NCI-H1092 treated with DMSO at 0.1 percent for 48 hours (cell line): ENCODE data around the gene STX8.
"Not testable (repeated sequence)": the region's sequence is repeated elsewhere in the genome, so short reads cannot be mapped to it uniquely, and the experiment has no call there.

ENCODE experiments used
- DNase-seq: peaks from one replicate; lab custom pipeline; 2025; lab: John Stamatoyannopoulos, UW

STX8 gene

GRCh38 chr17:9389111-9389527 lies 186.5 kb downstream of the STX8 start:
- DNase-seq: no peak

GRCh38 chr17:9386401-9386800 lies 189.2 kb downstream of the STX8 start:
- no peak for DNase-seq

DNA sequence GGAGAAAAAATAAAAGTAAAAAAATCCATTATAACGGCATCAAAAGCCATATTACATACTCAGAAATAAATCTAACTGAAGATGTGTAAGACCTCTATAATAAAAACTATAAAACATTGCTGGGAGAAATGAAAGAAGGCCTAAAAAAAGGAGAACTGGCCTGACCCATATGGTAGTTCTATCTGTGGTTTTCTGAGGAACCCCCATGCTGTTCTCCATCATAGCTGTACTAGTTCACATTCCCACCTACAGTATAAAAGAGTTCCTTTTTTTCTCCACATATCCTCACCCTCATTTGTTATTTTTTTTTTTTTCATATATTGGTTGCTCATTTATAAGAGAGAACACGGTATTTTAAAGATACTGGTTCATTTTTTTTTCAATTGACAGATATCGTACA lies 191.8 kb downstream of the STX8 start:
- DNase-seq: no peak

- no peak for DNase-seq
These were observed 193.0 kb downstream of the STX8 start for GRCh38 chr17:9382626-9383025.

DNA sequence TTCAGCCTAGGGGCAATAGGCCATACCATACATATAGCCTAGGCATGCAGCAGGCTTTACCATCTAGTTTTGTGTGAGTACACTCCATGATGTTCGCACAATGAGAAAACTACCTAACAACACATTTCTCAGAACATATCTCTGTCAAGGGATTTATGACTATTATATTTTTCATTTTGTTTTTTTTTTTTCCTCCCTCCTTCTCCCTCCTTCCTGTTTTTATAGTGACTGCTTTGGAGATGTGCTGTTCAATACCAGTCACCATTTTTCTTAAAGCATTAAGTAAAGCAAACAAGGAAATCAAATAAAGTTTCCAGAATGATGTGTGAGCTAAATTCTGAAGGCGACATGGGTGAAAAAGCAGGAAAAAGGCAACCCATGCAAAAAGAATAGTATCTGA lies 194.6 kb downstream of the STX8 start:
- DNase-seq: no peak

- no peak for DNase-seq
These were observed 195.3 kb downstream of the STX8 start for GRCh38 chr17:9380361-9380760.

- not testable (repeated sequence) for DNase-seq
These were observed 199.4 kb downstream of the STX8 start for GRCh38 chr17:9376177-9376576.

GRCh38 chr17:9371019-9371418 lies 204.6 kb downstream of the STX8 start:
- peak; percentile 82 for DNase-seq

GRCh38 chr17:9370467-9370866 lies 205.2 kb downstream of the STX8 start:
- peak; percentile 51 for DNase-seq

- no peak for DNase-seq
These were observed 207.0 kb downstream of the STX8 start for GRCh38 chr17:9368631-9369030.

DNA sequence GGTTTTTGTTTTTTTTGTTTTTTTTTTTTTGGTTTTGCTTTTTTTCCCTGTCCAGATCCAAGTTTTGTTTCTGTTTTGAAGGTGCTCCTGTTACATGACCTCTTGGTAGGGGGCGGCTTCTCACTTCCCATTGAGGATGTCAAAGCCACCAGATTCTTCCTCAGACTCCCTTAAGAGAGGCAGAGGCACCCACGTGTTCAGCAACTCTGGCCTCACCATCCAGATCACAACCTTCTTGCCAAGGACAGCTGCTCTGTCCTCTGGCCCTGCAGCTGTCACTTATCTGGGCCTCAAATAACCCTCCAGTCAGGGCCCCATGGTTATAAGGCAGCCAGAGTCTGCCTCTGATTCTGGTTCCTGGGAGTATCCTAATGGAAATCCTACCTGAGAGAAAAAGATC lies 208.5 kb downstream of the STX8 start:
- DNase-seq: no peak

DNA sequence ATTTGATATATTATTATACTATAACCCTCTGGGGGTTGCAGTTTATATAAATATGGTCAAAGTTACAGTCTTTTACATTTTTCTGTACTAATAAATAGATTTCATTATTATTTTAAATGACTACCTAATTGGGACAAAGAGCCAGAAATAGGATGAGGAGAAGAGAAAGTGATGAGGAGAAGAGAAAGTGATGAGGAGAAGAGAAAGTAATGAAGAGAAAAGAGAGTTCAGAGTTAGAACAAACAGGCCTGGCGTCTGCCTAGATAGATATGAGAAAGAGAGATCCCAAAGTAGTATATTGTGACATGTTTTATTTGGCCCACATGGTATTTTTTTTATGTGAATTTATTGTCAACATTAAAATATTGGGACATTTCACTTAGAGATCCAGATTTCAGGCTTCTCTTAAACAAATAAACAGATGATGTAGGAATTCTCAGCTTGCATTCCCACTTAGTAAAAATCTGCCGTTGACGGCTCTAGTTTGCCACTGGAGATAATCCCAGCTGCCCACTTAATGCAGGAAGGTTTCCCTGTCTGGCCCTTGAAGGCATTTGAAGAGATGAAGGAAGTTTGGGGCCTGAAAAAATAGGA lies 210.7 kb downstream of the STX8 start:
- DNase-seq: no peak

- no peak for DNase-seq
These were observed 211.9 kb downstream of the STX8 start for GRCh38 chr17:9363440-9364350.

DNA sequence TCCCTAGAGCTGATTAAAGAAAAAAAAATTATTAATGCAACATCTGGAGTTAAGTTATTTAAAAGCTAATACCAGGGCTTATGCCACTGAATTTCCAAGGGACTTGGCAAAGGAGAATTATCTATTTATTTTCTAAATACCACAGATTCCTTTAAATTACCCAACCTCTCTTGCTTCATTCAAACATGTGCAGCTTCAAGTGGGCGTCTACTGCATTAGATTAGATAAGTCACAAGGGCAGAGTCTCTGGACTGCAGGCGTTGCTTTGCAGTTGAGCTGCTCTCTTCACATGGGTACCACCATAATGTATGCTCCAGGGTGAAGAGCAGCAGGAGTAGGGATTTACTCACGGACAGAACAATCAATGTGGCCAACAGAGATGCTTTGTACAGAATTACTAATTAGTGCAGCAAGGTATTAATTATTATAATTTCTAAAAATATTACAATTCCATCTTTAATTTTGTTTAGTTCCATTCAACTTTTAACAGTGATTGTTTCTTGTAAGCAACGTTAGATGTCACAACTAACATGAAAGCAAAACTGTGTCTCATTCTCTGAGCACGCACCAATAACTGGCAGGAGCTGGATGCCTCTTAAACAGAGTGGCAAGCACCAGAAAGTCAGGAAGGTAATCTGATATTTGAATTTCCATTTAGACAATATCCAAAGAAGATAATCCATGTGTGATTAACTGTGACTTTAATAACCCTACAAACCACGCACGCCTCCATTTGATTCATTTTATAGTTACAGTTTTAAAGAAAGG lies 214.2 kb downstream of the STX8 start:
- DNase-seq: no peak

DNA sequence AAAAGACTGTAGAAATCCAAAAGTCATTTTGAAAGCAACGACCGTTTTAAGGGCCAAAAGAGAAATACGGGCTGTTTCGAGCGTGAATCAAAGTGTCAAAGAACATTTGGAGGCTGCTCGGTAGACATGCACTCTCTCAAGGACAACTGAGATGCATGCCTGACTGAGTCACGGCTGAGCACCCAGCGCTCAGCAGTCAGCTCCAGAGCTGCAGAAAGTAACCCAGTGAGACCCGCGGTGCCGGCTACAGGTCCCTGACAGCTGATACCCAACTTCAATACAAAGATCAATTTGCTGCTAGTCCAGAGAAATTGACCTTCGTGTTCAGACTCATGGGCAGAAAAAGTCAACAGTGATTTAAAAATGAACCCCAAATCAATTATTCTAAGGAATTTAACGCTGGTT lies 214.9 kb downstream of the STX8 start:
- DNase-seq: no peak

DNA sequence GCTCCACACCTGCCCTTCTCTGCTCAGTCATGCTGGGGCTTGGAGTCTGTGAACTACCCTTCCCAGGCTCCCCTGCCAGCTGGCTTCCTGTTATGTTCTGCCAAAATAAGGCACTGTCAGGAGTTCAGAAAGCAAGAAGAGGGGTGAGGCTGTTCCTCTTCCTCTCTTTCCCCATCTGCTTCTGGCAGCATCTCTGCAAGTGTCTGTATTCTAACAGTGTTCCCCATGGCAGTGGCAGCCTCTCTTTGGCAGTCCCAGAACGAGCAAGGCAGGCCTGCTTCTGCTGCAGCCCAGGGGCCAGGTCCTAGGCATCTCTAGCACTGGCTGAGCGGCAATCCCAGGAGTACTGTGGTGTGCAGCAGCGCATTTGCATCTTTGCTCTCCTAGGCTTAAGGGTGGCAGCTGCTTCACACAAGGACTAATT lies 219.1 kb downstream of the STX8 start:
- DNase-seq: no peak

GRCh38 chr17:9355846-9356245 lies 219.8 kb downstream of the STX8 start:
- no peak for DNase-seq

DNA sequence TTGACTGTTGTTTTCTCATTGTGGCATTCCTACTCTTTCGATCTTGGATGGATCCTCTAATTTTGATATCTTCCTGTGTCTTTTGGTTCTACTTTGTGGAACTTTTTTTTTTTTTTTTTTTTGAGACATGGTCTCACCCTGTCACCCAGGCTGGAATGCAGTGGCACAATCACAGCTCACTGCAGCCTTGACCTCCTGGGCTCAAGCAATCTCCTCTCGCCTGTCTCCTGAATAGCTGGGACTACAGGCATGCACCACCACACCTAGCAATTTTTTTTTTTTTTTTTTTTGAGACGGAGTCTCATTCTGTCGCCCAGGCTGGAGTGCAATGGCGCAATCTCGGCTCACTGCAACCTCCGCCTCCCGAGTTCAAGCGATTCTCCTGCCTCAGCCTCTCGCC lies 220.4 kb downstream of the STX8 start:
- DNase-seq: not testable (repeated sequence)

DNA sequence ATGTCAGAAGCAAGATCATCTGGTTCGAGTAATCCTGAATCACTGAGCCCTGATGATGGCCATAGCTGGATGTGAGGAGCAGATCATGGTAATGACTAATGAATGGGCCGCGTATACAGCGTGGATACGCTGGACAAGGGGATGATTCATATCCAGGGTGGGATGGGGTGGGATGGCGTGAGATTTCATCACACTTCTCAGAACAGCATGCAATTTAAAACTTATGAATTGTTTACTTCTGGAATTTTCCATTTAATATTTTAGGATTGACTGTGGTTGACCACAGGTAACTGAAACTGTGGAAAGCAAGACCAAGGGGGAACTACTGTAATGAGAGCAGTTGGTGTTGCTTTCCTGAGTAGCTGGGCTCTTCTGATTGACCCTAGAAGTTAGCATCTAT lies 225.5 kb downstream of the STX8 start:
- DNase-seq: no peak

DNA sequence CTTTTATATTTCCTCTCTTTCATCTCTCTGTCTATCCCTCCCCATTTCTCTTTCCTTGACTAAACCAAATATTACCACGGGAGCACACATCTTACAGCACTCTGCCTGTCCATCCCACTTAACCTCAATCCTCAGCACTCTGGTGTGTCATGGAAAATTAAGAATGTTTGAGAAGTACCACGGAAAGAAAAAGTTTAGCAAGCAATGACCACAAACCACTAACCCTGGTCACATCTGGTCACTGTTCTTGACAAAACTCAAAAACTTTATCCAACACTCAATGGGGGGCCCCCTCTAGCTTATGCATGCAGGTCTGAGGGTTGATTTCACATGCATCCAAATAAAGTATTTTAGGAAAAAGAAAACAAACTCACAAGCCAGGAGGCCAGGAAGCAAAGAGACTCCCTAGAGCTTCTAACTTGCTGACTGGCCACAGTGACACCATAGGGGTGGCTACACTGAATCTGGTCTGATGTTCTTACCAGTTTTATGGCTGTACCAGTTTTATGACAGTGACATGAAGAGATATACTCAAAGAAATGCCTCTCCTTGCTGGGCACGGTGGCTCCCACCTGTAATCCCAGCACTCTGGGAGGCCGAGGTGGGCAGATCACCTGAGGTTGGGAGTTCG lies 229.2 kb downstream of the STX8 start:
- DNase-seq: no peak

GRCh38 chr17:9343516-9343915 lies 232.1 kb downstream of the STX8 start:
- no peak for DNase-seq

- DNase-seq: no peak
These were observed 233.4 kb downstream of the STX8 start for GRCh38 chr17:9342225-9342624.
